NCI-H2107 treated with DMSO at 0.1 percent for 48 hours (cell line): ENCODE measurements around the gene NBPF26.
"Not testable (repeated sequence)": the region's sequence is repeated elsewhere in the genome, so short reads cannot be mapped to it uniquely, and the experiment has no call there.

ENCODE experiments used
- DNase-seq: peaks from one replicate; lab custom pipeline; 2025; ENCODE audit not compliant: unreplicated experiment; lab: John Stamatoyannopoulos, UW

NBPF26 gene

GRCh38 chr1:120723715-120724402 lies at the start of gene NBPF26:
Gene NBPF26, plus strand, starts transcription at chr1:120723945.
- not testable (repeated sequence) for DNase-seq

GRCh38 chr1:120680106-120680819 lies 43.5 kb upstream of the NBPF26 start:
- DNase-seq, result not testable (repeated sequence)

- not testable (repeated sequence) for DNase-seq
These were observed 42.8 kb upstream of the NBPF26 start for GRCh38 chr1:120680938-120681337.

- DNase-seq, result not testable (repeated sequence)
These were observed 39.3 kb upstream of the NBPF26 start for GRCh38 chr1:120684397-120684796.

- DNase-seq, result not testable (repeated sequence)
These were observed 38.1 kb upstream of the NBPF26 start for GRCh38 chr1:120685622-120686021.

GRCh38 chr1:120687250-120687649 lies 36.5 kb upstream of the NBPF26 start:
- DNase-seq, result not testable (repeated sequence)

- not testable (repeated sequence) for DNase-seq
These were observed 22.8 kb upstream of the NBPF26 start for GRCh38 chr1:120700807-120701562.

GRCh38 chr1:120723358-120723714 lies 409 bp upstream of the NBPF26 start:
- DNase-seq, result not testable (repeated sequence)

GRCh38 chr1:120724507-120724906 lies 762 bp downstream of the NBPF26 start:
- not testable (repeated sequence) for DNase-seq

GRCh38 chr1:120728811-120729210 lies 5.1 kb downstream of the NBPF26 start:
- DNase-seq, result not testable (repeated sequence)

- not testable (repeated sequence) for DNase-seq
These were observed 45.3 kb downstream of the NBPF26 start for GRCh38 chr1:120769090-120769489.

GRCh38 chr1:120805452-120805851 lies 81.7 kb downstream of the NBPF26 start:
- DNase-seq, result not testable (repeated sequence)

GRCh38 chr1:120811822-120812221 lies 88.1 kb downstream of the NBPF26 start:
- not testable (repeated sequence) for DNase-seq

GRCh38 chr1:120825051-120825450 lies 101.3 kb downstream of the NBPF26 start:
- DNase-seq, result not testable (repeated sequence)

- not testable (repeated sequence) for DNase-seq
These were observed 102.9 kb downstream of the NBPF26 start for GRCh38 chr1:120826623-120827022.

GRCh38 chr1:120844186-120844944 lies 120.6 kb downstream of the NBPF26 start:
- peak; percentile 20 for DNase-seq

- not testable (repeated sequence) for DNase-seq
These were observed 121.2 kb downstream of the NBPF26 start for GRCh38 chr1:120844945-120845330.

GRCh38 chr1:120849400-120850286 lies 125.9 kb downstream of the NBPF26 start:
- not testable (repeated sequence) for DNase-seq

- not testable (repeated sequence) for DNase-seq
These were observed 126.5 kb downstream of the NBPF26 start for GRCh38 chr1:120850287-120850536.
